ENCODE measurements around the gene DARS2.
"Not testable (repeated sequence)": the region's sequence is repeated elsewhere in the genome, so short reads cannot be mapped to it uniquely, and the experiment has no call there.

DARS2 gene

DNA sequence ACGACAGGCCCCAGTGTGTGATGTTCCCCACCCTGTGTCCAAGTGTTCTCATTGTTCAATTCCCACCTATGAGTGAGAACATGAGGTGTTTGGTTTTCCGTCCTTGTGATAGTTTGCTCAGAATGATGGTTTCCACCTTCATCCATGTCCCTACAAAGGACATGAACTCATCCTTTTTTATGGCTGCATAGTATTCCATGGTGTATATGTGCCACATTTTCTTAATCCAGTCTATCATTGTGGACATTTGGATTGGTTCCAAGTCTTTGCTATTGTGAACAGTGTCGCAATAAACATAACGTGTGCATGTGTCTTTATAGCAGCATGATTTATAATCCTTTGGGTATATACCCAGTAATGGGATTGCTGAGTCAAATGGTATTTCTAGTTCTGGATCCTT, 56.6 kb downstream of the DARS2 start:
- in situ Hi-C loops (cut with HindIII; ENCODE audit: low sequenced_read_pairs): not testable (repeated sequence)

GRCh38 chr1:173884701-173885100, 60.2 kb downstream of the DARS2 start:
- in situ Hi-C loops (cut with HindIII; ENCODE audit: low sequenced_read_pairs): no loop called here

DNA sequence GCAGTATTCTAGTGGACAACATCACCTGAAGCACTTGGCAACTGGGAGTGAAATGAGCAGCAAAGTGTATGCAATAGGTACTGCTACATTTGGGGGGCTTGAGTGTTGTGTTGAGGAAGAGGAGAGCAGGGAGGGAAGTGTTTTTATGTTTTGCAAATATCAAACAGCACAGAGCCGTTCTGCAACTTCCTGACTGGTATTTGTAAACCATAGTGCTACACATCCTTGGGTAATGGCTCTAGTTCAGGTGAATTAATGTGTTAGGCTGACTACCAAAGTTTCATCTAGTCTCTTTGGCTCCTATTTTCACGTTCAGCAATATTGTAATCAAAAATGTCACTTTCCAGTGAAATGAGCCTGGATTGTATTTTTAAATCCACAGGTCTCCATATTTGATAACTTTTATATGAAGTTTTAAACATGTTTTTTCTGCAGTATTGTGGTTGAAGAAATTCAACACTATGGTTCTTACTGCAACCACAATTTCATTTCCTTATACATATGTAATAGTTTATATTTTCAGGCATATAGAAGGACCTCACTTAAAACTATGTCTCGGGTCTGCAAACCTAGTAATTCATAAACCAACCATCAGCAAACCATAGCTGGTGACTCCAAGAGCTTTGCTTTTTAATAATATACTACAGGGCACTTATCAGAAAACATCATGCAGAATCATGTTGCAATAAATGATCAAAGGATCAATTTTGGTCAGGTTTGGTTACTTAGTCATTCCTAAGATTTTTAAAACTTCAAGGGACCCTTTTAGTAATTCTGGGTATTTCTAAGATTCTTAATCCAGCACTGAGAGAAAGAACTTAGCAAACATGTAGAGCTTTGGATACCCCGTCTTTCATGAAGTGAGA, 62.5 kb downstream of the DARS2 start:
- in situ Hi-C loops (cut with HindIII; ENCODE audit: low sequenced_read_pairs): no loop called here

- in situ Hi-C loops (cut with HindIII; ENCODE audit: low sequenced_read_pairs): no loop called here
Measured at GRCh38 chr1:173887627-173888026, 63.2 kb downstream of the DARS2 start.

GRCh38 chr1:173888749-173889148, 64.3 kb downstream of the DARS2 start:
- in situ Hi-C loops (cut with HindIII; ENCODE audit: low sequenced_read_pairs): no loop called here

DNA sequence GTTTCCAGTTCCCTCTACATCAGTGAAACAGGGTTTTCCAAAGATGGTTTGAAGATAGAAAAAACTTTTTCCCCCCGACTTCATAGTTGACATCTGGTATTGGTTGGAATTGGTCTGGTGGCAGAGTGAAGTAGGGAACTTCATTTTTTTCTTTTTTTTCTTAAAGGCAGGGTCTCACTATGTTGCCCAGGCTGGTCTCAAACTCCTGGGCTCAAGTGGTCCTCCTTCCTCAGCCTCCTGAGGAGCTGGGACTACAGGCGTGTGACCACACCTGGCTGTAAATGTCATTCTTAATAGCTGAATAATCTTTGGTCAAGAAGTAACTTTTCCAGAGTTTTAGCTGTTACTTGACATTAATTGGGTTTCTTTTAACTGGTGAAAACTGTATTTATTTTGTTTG, 65.4 kb downstream of the DARS2 start:
- in situ Hi-C loops (cut with HindIII; ENCODE audit: low sequenced_read_pairs): no loop called here

- in situ Hi-C loops (cut with HindIII; ENCODE audit: low sequenced_read_pairs): no loop called here
Measured at GRCh38 chr1:173893611-173894010, 69.1 kb downstream of the DARS2 start.

GRCh38 chr1:173894189-173894588, 69.7 kb downstream of the DARS2 start:
- in situ Hi-C loops (cut with HindIII; ENCODE audit: low sequenced_read_pairs): no loop called here

DNA sequence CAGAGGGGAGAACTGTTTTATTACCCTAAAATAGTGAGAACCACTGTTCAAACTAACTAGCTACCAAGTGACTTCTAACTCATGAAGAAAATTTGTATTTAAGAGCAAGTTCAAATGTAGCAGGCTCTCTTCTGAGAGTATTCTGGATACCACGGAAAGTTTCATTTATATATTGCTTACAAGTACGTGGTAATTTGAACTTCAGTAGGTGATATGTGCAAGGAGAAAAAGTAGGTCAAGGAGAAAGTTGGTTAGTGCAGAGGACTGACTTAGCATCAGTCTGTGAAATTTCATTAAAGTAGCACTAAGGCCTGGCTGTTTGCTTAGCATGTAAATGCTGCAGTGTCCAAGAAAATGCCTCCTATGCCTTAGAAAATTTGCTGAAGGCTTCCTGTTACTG, 76.0 kb downstream of the DARS2 start:
- in situ Hi-C loops (cut with HindIII; ENCODE audit: low sequenced_read_pairs): no loop called here

DNA sequence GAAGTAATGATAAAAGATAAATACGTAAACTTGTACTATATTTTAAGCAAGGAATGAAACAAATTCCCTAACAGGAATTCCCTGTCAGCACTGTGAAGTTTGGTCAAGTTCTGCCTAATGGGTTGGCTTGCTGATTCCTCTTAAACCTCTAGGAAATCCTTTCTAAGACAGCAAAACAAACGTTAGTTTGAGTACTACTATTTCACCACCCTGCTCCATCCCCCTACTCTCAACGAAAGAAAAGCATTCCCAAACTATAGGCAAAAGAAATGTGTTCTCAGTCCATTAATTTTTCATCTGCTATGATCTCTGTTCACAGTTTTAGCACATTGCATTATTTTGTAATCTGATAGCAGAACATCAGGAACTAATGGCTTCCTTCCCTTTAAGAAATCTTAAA, 76.5 kb downstream of the DARS2 start:
- in situ Hi-C loops (cut with HindIII; ENCODE audit: low sequenced_read_pairs): no loop called here

GRCh38 chr1:173903827-173904531, 79.5 kb downstream of the DARS2 start:
- in situ Hi-C loops (cut with HindIII; ENCODE audit: low sequenced_read_pairs): no loop called here

Data from endothelial cell of hepatic sinusoid (primary cell).